Vagina (tissue), 2 donors: ENCODE measurements around the gene ADPRM. TPM values are rescaled to one million over a fixed set of nuclear protein-coding genes. Genes with fewer than 3 reads are reported as not detected.
A peak's percentile ranks its signal among the peaks of the same experiment; 100 is the strongest.

ENCODE experiments used
- DNase-seq, 2 donors: peaks; one replicate each; pipeline ENCODE4 v3.0.0-alpha.2; 2017; ENCODE audit errors: extremely low spot score in 2 of 2
- H3K27ac ChIP-seq: fragments of 200-600 bp; sonication (generic); one replicate; pipeline ENCODE4 v1.5.1; 2019
- H3K27me3 ChIP-seq: fragments of 200-600 bp; sonication (generic); one replicate; pipeline ENCODE4 v1.5.1; 2019
- H3K36me3 ChIP-seq, 2 donors: fragments of 200-600 bp; sonication (generic); one replicate each; pipeline ENCODE4 v1.5.1; 2017 to 2019
- H3K4me1 ChIP-seq: fragments of 200-600 bp; sonication (generic); one replicate; pipeline ENCODE4 v1.5.1; 2019
- H3K4me3 ChIP-seq, 2 donors: fragments of 200-600 bp; sonication (generic); 1 replicate in 1 of 2; 2 replicates in 1 of 2; pipeline ENCODE4 v1.5.1; 2016 to 2019
- H3K9me3 ChIP-seq: fragments of 200-600 bp; sonication (generic); one replicate; pipeline ENCODE4 v1.5.1; 2019
- CTCF ChIP-seq, 3 experiments: fragments of 450-650 bp in 2 of 3; fragments of 200-600 bp in 1 of 3; sonication (generic) in 1 of 3; IDR thresholded peaks; one replicate each; pipeline ENCODE4 v1.5.1; 2017 to 2019; ENCODE audit warnings: antibody characterized with exemption in 3 of 3, mild to moderate bottlenecking in 2 of 3, moderate library complexity in 2 of 3
- POLR2A ChIP-seq, 2 donors: fragments of 450-650 bp; IDR thresholded peaks; one replicate each; pipeline ENCODE4 v1.6.1; 2017; ENCODE audit warnings: antibody characterized with exemption in 2 of 2, mild to moderate bottlenecking in 2 of 2, moderate library complexity in 2 of 2
- POLR2AphosphoS5 ChIP-seq, 2 donors: sonication (generic); formaldehyde crosslinking; IDR thresholded peaks; one replicate each; pipeline ENCODE4 v1.9.0; 2017; ENCODE audit warnings: antibody characterized with exemption in 2 of 2, mild to moderate bottlenecking in 2 of 2, low read depth in 1 of 2; ENCODE audit not compliant: insufficient read depth in 1 of 2
- intact Hi-C: fragments of 100-400 bp; cut with DNase I; formaldehyde crosslinking; loops from one replicate; pipeline ENCODE4 v1.15.1; 2023
- total RNA-seq: library from RNA; depleted of rRNA; stranded (reverse); fragments of >200 nt; gene quantifications from one replicate; pipeline ENCODE4 v1.2.3, GENCODE V29; 2016

ADPRM gene
- 18.7 TPM for total RNA-seq

DNA sequence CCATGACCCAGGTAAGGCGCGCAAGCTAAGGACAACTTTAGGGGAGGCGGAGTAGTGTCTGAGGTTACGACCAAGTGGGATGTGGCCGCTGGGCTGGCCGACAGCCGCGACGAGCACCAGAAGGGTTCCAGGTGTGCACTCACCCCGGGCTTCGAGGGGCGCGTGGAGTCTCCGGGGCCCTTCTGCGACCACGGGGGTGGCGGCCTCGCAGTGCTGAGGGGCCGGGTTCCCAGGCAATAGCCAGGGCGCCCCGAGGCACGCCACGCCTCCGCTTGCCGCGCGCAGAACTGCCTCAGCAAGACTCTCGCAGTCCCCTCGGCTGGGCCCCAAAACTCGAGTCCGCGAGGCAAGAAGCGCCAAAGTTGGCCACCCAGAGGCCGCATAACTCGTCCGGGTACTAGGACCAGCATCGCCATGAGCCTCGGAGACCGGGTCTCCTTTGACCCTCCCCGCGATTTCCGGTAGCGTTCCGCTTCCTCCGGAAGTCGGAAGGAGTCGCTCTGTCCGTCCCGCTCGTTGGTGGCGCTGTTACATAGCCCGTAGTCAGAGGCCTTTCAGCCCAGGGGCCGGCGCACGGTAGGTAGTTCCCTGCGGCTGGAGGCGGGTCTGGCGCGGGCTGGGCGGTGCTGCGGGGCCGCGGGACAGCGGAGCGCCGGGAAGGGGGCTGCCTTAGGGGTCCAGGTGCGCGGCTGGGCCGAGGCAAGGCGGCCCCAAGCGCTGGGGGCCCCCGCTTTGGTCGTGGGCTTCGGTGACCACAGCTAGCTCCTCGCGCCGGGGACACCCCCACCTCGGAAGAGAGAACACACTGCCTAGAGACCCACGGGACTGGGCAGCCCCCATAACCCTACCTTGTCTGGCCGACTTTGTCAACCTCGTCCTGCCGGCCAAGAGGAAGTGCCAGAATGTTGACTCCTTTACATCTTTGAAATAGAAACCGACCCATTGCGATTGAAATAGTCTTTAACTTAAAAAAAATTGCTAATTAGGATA lies at the start of gene ADPRM, which contains the start of gene SCO1:
Gene ADPRM (plus strand): TSS at position 503 of the 990 bp plus-strand sequence. CDS start 7,333 bp downstream, outside the sequence.
Gene SCO1 (minus strand): TSS at position 442 of the 990 bp plus-strand sequence. CDS start 26 bp downstream, at position 416.
- Histone ChIP-seq H3K4me1 (peaks cover 26% of the 10 kb centered on the region), H3K36me3 (peaks cover 0 to 11% of the 10 kb centered on the region in 2 donors), H3K27me3 (no peaks in the 10 kb centered on the region), H3K9me3 (no peaks in the 10 kb centered on the region), H3K4me3 (peak within 1 kb of the TSS; percentile 69 to 86), H3K27ac (peak within 1 kb of the TSS; percentile 96)
- intact Hi-C loops = no loop called here
- peak in 2 of 3 experiments; percentile 25 to 63 for TF ChIP-seq CTCF (IDR thresholded peaks at IDR 0.05)
- TF ChIP-seq POLR2AphosphoS5 (IDR thresholded peaks at IDR 0.05; ENCODE audit: insufficient read depth in 1 of 2, low read depth in 1 of 2) = peak; percentile 93
- TF ChIP-seq POLR2A (IDR thresholded peaks at IDR 0.05) = peak in 1 of 2 donors; percentile 82
- DNase-seq = peak in 1 of 2 donors; percentile 93

DNA sequence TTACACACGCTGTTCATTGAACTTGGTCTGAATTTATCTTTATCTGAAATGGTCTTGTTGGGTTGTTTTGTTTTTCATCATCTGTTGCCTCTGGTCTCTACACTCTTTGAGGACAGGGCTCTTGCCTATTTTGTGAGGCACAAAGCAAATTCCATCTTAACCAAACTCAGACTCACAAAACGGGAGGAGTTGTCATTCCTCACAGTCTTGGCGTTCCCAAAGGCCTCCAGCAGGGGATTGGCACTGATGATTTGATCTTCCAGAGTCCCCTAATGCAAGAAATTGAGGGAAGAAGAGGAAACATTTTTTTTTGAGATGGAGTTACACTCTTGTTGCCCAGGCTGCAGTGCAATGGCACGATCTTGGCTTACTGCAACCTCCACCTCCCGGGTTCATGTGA lies 49.0 kb upstream of the ADPRM start:
- TF ChIP-seq POLR2A (IDR thresholded peaks at IDR 0.05) (no peak), CTCF (IDR thresholded peaks at IDR 0.05) (no peak), POLR2AphosphoS5 (IDR thresholded peaks at IDR 0.05; ENCODE audit: insufficient read depth in 1 of 2, low read depth in 1 of 2) (no peak)
- DNase-seq = no peak
- H3K36me3 ChIP-seq = no peaks in the 10 kb centered on the region
- H3K4me1 ChIP-seq = no peaks in the 10 kb centered on the region
- H3K27me3 ChIP-seq = no peaks in the 10 kb centered on the region
- H3K9me3 ChIP-seq = no peaks in the 10 kb centered on the region
- no peak overlapping the region for H3K4me3 ChIP-seq
- H3K27ac ChIP-seq = no peak overlapping the region
- intact Hi-C loops = no loop called here

DNA sequence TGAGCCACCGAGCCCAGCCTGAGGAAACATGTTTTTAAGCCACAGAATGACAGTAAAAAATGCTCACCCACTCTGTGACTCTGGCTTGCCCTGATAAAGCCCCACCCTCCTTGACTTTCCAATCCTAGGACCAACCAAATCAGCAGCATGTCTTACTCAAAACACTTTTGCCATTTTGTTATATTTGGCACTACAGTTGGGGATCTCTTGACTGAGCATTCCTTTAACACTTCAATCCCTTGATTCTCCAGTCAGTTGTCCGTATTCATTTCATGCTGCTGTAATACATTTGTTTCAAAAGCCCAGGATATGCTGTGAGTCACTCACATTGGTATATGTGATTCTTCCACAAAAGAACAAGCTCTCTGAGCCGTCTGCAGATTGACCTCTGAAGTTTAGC lies 48.4 kb upstream of the ADPRM start:
- Histone ChIP-seq H3K27ac (no peak overlapping the region), H3K4me3 (no peak overlapping the region), H3K9me3 (no peaks in the 10 kb centered on the region), H3K27me3 (no peaks in the 10 kb centered on the region), H3K36me3 (no peaks in the 10 kb centered on the region), H3K4me1 (no peaks in the 10 kb centered on the region)
- TF ChIP-seq CTCF (IDR thresholded peaks at IDR 0.05) = no peak
- TF ChIP-seq POLR2AphosphoS5 (IDR thresholded peaks at IDR 0.05; ENCODE audit: insufficient read depth in 1 of 2, low read depth in 1 of 2) = no peak
- TF ChIP-seq POLR2A (IDR thresholded peaks at IDR 0.05) = no peak
- no peak for DNase-seq
- intact Hi-C loops = no loop called here

DNA sequence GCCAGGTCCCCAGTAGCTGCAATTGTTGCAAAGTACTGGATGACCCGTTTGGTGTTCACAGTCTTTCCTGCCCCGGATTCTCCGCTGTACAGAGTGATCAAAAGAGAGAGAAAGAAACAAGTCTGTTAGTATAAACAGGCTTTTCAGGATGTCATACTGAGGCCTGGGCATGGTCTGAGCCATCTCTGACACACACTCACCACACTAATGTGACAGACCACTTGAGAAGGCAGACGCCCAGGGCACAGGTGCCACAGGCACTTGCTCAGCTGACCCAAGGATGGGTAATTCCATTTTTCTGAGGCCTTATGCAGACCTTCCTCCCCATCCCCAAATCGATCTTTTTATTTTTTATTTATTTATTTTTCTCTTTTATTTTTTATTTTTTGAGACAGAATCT lies 47.8 kb upstream of the ADPRM start:
- no peaks in the 10 kb centered on the region for H3K4me1 ChIP-seq
- no peaks in the 10 kb centered on the region for H3K27me3 ChIP-seq
- no peaks in the 10 kb centered on the region for H3K36me3 ChIP-seq
- intact Hi-C loops = no loop called here
- H3K4me3 ChIP-seq = no peak overlapping the region
- no peak for TF ChIP-seq CTCF (IDR thresholded peaks at IDR 0.05)
- no peak for TF ChIP-seq POLR2AphosphoS5 (IDR thresholded peaks at IDR 0.05; ENCODE audit: insufficient read depth in 1 of 2, low read depth in 1 of 2)
- TF ChIP-seq POLR2A (IDR thresholded peaks at IDR 0.05) = no peak
- DNase-seq = no peak
- no peak overlapping the region for H3K27ac ChIP-seq
- no peaks in the 10 kb centered on the region for H3K9me3 ChIP-seq

DNA sequence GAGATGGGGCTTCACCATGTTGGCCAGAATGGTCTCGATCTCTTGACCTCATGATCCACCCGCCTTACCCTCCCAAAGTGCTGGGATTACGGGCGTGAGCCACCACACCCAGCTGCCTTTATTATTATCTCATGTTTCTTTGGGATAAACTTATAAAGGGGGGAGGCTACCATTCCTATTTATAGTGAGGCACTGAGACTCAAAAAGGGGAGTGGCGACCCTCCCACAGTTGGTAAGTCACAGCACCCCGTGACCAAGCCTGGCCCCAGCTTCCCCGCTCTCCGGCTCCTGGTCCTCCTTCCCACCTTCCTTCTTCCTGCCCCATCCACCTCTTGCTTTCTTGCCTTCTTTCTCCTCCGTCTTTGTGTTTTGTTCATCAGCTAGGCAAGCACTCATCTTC lies 45.5 kb upstream of the ADPRM start:
- DNase-seq = no peak
- intact Hi-C loops = no loop called here

More for the DNA sequence above, 45.5 kb upstream of the ADPRM start:
- H3K27me3 ChIP-seq = no peaks in the 10 kb centered on the region
- no peak for TF ChIP-seq POLR2A (IDR thresholded peaks at IDR 0.05)
- TF ChIP-seq CTCF (IDR thresholded peaks at IDR 0.05) = no peak
- no peak for TF ChIP-seq POLR2AphosphoS5 (IDR thresholded peaks at IDR 0.05; ENCODE audit: insufficient read depth in 1 of 2, low read depth in 1 of 2)
- no peaks in the 10 kb centered on the region for H3K4me1 ChIP-seq
- H3K4me3 ChIP-seq = no peak overlapping the region
- H3K9me3 ChIP-seq = no peaks in the 10 kb centered on the region
- no peak overlapping the region for H3K27ac ChIP-seq
- no peaks in the 10 kb centered on the region for H3K36me3 ChIP-seq
